CD4-positive, alpha-beta T cell treated with Interleukin-4 for 1 hour (primary cell): Measurements from ENCODE around the gene REX1BD.

Experiments
- DNase-seq, 2 donors: peaks; one replicate each; pipeline ENCODE4 v3.0.0-alpha.2; 2020 to 2022

REX1BD gene

DNA sequence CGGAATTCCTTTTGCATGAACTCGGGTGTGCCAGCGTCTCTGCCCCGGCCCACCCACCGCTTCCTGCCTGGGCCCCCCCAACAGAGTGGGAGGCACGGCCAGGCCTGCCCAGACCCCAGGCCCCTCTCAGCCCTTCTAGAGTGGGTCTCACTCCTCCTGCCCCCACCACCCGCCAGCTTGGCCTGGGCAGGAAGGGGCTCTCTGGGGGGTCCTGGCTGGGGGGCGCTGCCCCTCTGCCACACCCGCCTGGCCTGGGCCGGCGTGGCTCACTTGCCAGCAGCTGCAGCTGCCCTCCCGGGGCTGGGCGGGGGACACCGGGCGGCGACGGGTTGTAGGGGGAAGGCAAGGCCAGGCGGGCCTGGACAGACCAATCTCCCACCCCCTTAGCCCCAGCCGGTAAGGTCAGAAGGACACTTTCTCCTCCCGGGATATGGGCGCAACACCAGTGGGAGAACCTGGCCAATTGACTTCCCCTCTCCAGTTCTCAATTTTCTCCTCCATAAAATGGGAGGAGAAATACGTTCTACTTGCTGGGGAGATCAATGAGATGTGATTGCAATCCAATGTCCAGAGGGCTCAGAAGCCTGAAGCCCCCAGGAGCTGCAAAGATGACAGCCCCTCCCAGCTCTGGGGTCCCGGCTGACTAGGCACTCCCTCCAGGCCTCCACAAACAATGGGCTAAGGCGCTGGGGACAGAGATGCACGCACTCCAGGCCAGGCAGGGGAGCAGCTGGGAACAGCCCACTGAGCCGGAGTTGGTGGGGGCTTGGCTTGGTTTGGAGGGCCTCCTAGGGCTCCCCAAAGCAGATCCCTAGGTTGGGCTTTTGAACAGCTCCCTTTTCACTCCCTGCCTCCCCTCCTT is 15.6 kb downstream of the REX1BD start:
- DNase-seq: no peak

DNA sequence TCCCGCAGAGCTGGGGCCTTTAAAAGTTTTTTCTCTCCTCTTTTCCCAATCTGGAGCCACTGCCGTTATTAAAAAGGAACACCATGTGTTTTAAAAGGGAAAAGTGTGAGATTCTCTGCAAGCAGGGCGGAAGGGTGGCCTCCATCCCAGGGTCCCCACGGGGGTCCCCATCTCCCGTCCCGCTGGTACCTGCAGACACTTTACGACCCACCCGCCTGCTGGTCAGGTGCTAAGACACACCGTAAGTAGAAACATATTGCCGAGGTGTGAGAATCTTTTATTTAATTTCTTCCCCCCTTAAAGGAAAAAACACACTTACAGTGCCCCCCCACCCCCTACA is 16.2 kb downstream of the REX1BD start:
- DNase-seq: no peak

DNA sequence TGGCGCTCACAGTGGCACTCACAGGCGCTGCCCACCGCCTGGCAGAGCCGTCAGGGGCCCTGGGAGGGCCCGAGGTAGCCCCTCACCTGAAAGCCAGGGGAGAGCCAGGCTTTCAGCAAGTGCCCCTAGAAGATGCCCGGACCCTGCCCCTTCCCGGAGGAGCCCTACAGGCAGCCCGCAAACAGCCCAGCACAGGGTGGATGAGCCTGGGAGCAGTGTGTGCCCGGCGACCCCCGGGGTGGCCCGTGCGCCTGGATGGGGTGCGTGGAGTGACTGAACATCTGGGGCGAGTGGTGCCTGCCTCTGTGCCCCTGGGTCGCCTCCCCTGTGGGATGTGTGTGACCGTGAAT is 16.6 kb downstream of the REX1BD start:
- no peak for DNase-seq

DNA sequence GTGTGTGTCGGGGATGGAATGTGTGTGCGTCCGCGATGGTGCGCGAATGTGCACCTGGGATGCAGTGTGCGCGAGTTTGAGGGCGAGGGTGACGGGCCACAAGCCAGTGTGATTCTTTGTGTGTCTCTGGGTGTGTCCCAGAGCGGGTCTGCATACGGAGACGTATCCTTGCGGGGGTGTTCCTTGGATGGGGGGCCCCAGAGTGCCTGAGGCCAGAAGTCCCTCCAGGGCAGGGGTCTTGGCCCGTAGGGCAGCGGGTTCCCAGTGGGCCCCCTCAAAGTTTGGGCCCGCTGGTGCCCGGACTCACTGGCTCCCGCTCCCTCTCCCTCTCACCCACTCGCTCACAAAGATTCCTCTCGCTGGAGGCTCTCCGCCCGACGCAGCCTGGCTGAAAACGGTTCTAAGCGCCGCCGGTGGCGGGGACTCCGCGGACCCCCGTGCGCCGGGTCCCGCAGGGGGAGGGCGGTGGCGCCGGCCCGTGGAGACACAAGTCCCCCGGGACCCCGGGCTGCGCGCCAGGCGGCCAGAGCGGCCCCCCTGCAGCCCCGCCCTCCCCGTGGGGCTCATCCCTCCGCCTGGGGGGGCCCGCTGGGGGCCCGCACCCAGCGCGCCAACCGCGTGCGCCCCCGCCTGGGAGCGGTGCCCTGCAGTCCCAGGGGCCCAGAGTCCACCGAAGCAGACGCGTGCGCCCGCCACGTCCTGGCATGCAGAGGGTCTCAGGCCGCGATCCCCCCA is 17.1 kb downstream of the REX1BD start:
- no peak for DNase-seq

DNA sequence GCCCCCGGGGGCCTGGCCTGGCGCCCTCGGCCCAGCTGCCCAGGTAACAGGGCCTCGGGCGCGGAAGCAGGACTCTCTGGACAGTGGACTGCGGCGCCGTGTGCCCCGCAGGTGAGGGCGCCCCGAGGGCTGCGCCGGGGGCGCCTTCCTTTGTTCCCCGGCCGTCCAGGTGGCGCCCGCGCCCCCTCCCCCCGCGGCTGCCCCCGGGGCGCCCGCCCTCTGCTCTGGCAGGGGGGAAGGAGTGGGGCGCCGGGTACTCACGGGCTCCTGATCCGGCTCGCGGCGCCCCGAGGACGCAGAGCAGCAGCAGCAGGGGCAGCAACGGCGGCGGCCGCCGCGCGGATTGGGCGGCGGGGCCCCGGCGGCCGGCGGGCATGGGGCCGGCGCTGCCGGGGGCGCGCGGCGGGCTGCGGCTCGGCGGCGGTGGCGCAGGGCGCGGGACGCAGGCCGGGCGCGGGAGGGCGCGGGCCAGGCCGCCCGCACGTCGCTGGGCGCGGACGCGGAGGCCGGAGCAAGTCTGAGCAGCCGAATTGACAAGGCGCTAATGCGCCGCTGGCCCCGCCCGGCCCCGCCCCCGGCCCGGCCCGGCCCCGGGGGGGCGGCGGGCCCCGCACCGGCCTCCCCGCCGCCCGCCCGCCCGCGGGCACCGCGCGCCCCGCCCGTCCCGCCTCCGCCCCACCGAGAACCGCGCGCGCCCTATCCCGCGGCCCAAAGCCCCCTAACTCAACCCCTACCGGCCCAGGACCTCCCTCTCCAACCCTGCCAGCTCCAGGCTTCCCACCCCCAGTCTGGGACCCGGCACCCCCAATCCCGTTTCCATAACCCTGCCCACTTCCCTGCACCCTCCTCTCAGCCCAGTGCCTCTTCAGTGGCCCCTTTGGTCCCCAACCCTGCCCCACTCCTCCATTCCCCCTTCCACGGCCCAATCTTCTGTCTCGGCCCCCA is 18.0 kb downstream of the REX1BD start, which contains the start of gene CRLF1:
Gene CRLF1, minus strand, starts transcription at position 519 of the 945 bp plus-strand sequence. Its CDS starts 143 bp downstream, at position 376.
- no peak for DNase-seq

DNA sequence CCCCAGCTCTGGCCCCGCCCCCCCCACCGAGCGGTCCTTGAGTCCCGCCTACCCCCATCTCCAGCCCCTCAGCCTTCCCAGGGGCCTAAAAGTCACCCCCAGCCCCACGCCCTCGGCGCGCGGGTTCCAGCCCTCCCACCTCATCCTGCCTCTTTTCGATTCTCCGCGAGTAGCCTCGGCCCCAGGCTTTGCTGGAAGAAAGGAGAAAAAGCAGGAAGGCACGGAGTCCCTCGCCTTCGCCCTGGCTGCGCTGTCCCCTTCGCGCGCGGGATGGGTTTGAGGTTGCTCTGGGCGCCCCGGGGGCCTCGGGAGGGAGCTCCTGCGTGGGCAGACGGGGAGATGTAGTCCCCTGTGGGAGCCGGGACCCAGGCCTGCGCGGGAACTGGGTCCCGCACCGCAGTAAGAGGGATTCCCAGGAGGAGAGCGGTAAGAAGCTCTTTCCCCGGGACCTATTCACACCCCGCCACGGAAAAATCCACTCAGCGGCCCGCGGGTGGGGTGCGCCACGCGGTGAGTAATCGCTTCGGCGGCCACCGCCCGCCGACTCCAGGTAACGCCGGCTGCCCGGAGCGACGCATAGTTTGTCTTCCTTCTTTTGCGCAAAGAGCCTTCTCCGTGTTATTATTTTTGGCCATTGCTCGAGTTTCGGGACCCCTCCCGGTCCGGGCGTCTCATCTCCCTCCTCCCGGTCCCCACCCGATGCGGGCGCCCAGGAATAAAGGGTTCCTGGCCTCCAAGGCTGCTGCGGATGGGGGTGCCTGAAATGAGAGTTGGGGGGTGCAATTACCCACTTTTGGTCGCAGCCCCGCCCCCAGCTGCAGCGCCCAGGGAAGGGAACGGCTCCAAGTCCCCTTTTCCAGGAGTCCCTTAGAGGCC is 18.9 kb downstream of the REX1BD start:
- DNase-seq: no peak

DNA sequence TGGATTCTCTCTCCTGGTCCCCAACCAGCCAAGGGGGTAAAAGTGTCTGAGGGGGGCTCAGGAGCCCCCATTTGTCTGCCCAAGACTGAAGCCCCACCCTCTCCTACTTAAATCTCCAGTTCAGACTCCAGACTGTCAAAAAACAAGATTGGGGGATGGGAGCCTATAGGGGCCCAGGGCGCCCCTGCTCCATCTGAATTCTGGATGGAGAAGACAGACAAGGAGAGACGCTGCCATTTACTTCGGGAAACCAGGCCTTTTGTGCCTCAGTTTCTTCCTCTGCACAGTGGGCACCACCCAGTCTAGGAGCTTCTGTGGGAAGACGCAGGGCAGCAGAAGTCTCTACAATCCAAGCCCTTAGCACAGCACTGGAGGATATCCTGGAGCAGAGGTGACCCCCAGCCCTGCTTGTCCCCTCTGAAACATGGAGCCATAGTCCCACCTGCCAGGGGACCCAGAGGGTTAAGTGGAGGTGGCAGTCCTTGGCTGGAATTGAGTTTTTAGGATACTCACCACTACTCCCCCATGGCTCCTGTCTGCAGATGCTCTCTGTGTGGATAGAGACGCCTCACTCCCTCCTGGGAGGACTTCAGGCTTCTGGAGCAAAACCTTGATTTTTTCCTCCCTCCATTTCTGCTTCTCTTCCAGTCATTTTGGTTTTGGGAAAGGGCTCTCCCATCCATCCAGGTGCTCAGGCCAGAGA is 19.7 kb downstream of the REX1BD start:
- no peak for DNase-seq

DNA sequence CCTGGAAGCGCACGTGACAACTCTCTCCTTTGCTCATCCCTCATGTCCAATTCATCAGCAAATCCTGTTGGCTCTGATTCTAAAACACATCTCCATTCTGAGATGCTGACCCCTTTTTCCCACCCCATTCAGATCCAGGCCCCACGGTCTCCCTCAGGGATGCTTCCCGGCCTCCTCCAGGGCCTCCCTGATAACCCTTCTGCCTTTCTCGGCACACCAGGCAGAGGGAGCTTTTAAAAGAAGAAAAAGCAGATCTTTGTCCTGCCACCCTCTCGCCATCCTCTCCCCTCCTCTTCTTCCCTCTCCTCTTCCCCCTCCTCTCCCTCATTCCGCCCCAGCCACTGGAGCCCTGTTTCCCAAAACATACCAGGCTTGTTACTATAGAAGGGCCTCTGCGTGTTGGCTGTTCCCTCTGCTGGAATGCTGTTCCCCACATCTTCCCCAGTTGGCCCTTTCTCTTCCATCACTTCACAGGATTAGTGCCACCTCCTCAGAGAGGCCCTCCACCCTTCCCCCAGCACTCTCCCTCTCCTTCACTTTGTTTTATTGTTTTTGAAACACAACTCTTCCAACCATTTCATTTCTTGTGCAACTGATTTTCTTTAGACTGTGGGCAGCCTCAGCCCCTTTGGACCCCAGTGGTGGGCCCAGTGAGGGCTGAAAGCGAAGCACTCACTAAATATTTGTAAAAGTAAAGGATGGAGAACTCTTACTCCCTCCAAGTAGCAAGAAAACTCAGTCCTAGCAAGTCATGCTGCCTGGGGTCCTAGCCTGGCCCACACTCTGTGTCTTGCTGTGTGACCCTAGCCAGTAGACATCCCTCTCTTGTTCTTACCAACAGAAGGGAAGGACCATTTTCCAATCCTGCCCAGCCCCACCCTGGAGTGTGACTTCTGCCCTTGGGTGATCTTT is 20.5 kb downstream of the REX1BD start:
- DNase-seq: no peak

DNA sequence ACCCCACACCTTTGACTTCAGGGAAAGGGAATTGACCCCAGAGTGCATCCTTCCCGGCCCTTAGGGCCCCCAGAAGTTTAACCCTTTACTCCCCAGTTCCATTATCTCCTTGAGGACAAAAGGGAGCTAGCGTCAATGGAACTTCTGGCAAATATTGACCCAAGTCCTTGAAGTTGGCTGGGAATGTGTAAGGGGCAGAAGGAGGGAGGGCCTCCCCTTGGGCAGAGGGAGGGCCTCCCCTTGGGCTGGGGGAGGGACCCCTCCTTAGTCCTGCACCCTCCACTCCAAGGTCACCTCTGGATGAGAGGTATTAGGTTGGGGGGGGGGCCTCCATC is 21.1 kb downstream of the REX1BD start:
- DNase-seq: no peak

DNA sequence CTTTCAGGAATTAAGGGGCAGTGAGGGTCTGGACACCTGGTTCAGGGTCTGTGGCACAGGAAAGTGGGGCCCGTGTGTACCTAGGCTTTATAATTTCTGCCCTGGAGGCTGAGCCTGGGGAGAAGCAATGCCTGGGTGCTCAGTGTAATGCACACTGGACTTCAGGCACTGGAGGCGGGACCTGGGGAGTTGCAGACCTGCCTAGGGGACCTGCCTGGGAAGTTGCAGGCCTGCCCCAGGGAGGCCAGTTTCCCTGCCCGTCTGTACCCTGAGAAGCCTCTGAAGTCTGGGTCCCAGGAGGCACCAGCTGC is 21.6 kb downstream of the REX1BD start:
- DNase-seq: no peak

DNA sequence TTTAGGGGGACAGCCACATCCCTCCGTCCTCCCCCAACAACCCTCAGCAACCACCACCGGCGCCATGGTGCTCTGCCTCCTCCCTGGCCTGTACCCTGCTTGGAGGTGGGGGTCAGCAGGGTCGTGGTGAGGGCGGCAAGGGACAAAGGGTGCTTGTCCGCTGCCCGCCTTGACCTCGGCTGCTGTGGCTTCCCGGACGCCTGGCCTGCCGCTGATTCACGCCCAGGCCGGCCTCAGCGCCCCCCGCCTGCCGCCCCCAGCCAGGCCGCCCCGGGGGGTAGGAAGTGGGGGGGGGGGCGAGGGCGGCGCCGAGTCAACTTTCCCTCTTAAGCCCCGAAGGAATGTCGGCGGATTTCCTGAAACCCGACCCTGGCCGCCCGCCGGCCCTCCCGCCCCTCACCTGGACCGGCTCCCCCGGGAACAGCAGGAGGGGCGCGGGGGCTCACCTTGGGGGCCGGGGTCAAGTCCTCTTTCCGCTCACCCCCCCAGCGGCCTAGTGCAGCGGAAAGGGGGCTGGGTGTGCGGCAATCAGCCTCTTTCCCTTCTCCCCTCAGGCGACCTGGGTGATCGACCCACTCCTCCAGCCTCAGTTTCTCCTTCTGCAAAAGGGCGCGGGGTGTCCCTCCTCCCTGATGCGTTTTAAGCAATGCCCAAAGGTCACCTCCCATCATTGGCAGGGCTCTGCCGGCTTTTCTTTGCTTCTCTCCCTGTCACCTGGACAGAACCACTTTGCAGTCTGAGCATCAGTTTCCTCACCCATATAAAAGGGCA is 22.1 kb downstream of the REX1BD start:
- DNase-seq: no peak

DNA sequence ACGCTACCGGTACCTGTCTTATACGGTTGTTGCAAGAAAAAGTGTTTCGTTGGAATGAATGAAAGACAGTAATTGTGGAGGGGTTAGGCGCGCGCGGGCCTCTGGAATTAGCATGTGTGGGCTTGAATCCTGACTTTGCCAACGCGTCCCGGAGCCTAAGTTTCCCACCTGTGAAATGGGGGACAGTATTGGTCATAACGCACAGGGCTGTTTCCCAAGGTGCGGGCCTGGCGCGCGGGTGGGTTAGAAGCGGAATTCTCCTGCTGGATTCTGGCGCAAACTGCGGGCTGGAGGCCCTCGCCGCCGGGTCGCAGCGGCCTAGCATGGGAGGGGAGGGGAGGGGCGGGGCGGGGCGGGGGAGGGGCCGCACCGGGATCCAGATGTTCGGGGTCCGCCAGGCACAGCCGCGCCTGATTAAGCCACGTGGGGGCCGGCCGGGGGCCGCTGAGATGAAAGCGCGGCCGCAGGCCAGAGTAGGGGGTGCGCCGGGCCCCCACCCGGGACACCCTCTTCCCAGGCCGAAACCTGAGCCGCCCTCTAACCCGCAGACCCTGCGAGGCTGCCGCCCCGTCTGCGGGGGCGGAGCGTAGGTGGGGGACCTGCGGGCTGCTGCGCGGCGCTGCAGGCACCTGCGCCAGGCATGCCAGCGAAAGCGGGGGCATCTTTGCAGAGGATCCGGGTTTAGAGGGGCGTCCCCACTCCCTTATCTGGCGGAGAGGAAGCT is 22.9 kb downstream of the REX1BD start:
- DNase-seq: no peak

DNA sequence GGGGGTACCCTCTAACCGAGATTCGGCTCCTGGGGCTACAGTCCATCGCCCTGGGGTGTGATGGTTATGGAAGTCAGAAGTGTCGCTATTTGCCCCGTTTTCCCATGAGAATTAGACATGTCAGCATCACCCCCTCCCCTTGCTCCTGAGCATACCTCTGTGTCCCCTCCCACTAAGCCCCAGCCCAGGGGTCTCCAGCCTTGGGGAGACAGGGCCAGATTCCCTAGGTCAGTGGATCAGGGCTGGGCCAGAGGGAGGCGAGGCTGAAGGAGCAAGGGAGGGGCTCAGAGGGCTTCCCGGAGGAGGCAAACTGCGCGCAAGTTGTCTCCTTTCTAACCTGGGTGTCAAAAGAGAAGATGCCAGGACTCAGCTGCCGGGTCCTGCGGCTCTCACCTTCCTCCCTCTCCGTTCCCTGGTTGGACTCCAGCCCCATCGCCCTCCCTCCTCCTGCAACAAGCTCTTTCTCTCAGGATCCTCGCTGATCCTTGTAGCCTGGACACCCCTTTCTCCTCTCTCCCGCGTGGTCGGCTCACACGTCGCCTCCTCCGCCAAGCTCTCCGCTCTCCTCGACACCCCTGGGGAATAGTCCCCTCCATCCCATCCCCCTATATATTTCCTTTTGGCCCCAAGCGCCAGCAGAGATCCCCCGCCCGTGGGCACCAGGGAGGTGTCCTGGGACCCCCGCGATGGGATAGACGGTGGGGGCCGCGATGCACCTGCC is 23.6 kb downstream of the REX1BD start:
- DNase-seq: no peak

DNA sequence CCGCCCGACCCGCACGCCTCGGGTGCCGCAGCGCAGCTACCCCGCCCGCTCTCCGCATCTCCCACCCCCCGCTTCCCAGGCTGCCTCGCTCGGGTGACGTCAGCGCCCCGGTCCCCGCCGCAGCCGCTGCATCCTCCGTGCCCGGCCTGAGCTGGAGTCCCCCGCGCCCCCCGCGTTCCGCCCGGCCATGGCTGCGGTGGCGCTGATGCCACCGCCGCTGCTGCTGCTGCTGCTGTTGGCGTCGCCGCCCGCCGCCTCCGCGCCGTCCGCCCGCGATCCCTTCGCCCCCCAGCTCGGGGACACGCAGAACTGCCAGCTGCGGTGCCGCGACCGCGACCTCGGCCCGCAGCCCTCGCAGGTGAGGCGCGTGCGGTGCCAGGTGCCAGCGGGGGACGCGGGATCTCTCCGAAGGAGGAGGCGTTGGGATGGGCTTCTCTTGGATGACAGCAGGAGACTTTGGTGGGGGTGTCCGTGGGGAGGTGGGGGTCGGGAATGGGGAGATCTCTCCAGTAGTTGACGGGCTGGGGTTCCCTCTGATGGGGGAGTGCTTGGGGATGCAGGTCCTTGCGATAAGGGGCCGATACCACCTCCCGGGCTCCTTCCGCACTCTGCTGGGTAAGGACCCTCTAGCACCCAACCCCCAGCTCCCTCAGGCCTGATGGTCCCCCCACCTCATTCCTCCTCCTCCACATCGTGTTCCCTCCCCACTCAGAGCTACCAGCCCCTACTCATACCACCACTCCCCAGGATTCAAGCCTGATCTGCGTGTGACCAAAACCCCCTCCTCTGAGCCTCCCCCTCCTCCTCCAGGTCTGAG is 24.4 kb downstream of the REX1BD start, which contains the start of gene TMEM59L:
Gene TMEM59L, plus strand, starts transcription at position 99 of the 817 bp plus-strand sequence. Its CDS starts 89 bp downstream, at position 188.
- peak; percentile 51 to 57 for DNase-seq

DNA sequence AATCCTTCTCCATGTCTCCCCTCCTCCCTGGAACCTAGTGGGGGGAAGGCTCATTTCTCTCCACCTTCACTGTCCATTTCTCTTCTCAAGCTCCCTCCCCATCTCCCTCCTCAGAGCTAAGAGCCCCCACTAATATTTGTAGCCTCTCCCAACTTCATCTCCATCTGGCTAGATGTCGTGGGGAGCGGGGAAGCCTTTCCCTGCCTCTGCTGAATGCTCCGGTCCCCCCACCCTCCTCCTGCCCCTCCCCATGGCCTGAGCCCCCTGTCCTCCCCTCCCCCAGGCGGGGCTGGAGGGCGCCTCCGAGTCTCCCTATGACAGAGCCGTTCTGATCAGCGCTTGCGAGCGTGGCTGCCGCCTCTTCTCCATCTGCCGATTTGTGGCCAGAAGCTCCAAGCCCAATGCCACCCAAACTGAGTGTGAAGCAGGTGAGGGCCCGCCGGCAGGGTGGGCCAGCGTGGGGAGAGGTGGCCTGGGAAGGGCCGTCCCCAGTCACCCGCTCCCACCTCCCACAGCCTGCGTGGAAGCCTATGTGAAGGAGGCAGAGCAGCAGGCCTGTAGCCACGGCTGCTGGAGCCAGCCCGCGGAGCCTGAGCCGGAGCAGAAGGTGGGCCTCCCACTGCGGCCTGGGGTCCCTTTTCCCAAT is 25.1 kb downstream of the REX1BD start:
- DNase-seq: no peak

DNA sequence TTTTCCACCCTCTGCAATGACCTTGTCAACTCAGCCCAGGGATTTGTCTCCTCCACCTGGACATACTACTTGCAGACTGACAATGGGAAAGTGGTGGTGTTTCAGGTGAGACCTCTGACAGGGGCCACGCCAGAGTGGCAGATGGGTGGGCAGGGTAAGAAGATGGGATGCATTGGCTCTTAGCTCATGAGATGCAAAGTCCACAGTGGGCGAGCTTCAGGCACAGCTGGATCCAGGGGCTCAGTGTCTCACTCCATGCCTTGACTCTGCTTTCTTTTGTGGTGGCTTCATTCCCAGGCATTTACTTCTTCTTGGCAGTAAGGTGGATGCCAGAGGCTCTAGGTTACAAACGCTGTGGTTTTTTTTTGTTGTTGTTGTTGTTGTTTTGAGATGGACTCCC is 27.4 kb downstream of the REX1BD start:
- DNase-seq: no peak

DNA sequence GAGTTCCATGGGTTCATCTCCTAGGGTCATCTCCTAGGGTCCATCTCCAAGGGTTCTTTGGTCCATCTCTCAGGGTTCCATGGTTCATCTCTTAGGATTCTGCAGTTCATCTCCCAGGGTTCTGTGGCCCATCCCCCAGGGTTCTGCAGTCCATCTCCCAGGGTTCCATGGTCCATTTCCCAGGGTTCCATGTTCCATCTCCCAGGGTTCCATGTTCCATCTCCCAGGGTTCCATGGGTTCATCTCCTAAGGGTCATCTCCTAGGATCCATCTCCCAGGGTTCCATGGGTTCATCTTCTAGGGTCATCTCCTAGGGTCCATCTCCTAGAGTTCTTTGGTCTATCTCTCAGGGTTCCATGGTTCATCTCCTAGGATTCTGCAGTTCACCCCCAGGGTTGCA is 29.0 kb downstream of the REX1BD start:
- no peak for DNase-seq
